Frontal cortex (tissue), 4 donors: Measurements from ENCODE around the gene FRMD4B. TPM values are rescaled to one million over a fixed set of nuclear protein-coding genes. Genes with fewer than 3 reads are reported as not detected.
"Not testable (repeated sequence)": the region's sequence is repeated elsewhere in the genome, so short reads cannot be mapped to it uniquely, and the experiment has no call there.

Source experiments
- DNase-seq, 2 donors: peaks; one replicate each; pipeline ENCODE4 v3.0.0; 2012; ENCODE audit warnings: low spot score in 2 of 2
- FAIRE-seq: peaks from 2 replicates; lab custom pipeline; 2012; peaks lifted over from hg19 to GRCh38; lab: Jason Lieb, UNC
- total RNA-seq: library from RNA; depleted of rRNA; stranded (reverse); fragments of >200 nt; gene quantifications from one replicate; pipeline ENCODE4 v1.2.3, GENCODE V29; 2014
- donor health status: control.
- donor health status: control.
- donor health status: control.

FRMD4B gene
- total RNA-seq, 1 donor from 2014 or later, result 72.2 TPM

DNA sequence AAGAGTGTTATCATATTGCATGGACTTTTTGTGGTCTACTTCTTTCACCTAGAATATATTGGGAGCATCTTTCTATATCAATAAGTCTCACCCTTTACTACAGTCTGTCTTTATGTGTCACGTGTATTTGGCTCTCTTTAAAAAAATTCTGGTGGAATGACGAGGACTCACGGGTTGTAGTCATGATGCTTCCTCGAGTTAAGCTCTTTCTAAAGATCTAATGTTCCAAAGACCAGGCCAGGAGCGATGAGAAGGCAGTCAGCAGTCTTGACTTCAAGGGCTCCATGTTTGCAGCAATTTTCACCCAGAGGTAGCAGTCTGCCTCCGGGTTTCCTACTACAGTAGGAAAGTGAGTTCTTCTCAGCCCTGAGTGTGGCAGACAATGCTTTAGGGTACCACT is 88.9 kb downstream of the FRMD4B start:
- no peak for FAIRE-seq

GRCh38 chr3:69294014-69294766 is 91.7 kb downstream of the FRMD4B start:
- peak in 1 of 2 donors; percentile 24 for DNase-seq
- FAIRE-seq, result no peak

More for the DNA sequence above, 88.9 kb downstream of the FRMD4B start:
- DNase-seq, result no peak

DNA sequence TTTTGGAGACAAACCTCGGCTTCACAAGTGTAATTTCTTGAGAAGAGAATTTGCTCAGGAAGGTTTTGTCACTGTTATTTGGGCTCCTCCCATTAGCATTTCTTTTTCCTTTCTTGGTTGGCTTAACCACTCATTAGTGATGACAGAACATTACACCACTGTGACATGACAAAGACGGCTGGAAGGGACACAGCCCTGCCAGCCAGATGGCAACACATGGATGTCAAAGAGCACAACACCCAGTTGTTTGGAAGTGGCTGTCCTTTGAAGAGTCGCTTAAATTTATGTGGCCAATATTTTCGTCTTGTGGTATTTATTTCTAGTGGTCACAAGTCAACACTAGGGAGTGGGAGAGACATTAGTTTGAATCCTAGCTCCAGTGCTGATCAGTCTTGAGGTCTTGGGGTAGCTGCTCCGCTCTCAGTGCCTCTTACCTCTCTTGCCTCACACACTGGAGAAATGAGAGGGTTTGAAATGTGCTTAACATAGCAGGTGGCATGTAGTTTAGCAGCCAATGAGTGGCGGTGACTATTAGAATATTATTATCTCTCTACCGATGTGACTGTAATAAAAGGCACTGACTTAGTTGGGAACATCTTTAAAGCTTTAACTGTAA is 92.8 kb downstream of the FRMD4B start:
- DNase-seq (no peak), FAIRE-seq (no peak)

DNA sequence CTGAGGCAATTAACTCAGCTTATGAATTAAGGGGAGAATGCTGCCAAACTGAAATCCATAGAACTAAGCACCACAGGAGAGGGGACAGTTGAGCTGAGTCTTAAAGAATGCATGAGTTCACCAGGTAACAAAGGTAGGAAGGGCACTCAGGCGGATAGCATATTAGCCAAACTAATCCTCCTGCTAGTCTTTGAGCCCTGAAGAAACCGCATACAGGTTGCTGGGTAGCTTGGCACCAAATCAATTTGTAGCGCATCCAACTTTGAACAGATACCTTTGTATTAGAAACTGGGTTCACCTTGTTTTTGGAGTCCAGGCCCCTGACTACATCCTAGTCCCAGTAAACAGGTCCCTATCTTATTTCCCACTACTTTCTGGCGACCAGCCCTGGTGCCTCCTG is 93.7 kb downstream of the FRMD4B start:
- FAIRE-seq, result no peak
- DNase-seq, result no peak

GRCh38 chr3:69290430-69290829 is 95.5 kb downstream of the FRMD4B start:
- FAIRE-seq (no peak), DNase-seq (no peak)

- DNase-seq, result no peak
- no peak for FAIRE-seq
These were observed 95.9 kb downstream of the FRMD4B start for GRCh38 chr3:69290006-69290405.

DNA sequence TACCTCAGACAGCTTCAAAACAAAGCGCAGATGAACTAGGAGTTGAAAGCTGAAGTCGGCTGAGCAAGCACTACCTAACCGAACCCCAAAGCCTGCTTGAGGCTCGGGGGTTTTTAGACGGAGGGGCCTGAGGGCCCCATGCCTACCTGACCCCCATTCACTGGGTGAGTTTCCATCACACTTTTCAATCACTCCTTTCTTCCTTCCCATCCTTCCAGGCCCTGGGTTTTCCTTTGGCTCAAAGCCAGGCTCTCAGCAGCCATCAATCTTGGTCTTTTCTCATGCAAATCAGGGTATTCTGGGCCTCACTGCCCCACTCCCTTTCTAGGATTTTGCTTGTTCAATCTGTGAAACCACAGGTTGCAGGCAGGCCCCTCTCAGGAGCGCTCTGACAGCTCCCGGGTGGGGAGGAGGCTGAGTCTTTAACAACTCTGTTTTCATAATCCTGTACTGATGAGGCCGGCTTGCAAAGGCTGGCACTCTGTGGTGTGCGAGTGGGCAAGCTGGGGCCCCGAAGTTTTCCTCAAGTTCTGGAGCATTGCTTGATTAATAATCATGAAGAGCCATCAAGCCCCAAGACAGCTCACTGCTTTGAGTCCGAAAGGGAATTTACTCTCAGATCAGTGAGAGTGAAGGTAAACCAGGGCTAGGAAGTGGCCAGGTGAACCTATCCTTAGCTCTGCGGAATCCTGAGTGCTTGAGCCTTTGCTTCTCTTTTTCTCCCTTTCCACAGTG is 97.6 kb downstream of the FRMD4B start:
- FAIRE-seq, result no peak
- DNase-seq, result no peak

GRCh38 chr3:69283913-69284611 is 101.8 kb downstream of the FRMD4B start:
- DNase-seq, result no peak
- FAIRE-seq, result no peak

DNA sequence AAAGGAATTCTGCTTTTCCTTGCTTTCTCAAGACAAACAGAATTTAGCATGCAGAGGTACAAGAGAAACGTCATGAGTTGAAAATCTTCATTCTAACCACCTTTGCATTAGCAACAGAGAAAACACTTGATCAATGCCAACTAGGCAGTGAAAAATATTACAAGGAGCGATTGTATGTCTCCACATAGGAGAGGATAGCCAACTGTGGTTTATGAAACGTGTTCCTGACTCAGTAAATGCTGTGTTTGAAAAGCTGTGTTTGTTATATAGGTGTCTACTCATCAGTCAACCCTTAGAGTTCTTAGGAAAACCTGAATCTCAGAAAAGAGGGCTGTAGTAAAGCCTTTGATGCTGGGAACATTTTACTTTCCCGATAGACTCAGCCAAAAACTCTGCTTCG is 102.4 kb downstream of the FRMD4B start:
- FAIRE-seq, result no peak

DNA sequence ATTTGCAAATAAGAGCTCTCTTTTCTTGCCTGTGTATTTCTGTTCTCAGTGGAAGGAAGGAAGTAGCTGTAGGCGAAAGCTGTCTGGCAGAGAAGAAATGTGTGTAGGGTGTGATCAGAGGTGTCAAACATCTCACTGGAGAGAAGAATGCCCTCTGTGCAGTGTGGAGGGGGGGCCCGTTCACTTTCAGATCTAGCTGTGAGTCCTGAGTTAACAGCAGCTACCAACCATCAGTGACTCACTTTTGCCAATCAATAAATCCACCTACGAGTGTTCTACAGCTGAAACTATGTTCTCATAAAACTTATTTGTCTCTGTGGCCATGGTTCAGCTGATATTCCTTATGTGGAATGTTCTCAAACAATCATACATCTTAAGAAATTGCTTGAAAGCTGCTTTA is 103.7 kb downstream of the FRMD4B start:
- DNase-seq, result no peak
- FAIRE-seq, result no peak

More for the DNA sequence above, 102.4 kb downstream of the FRMD4B start:
- no peak for DNase-seq

GRCh38 chr3:69277403-69277802 is 108.5 kb downstream of the FRMD4B start:
- not testable (repeated sequence) for FAIRE-seq, DNase-seq

DNA sequence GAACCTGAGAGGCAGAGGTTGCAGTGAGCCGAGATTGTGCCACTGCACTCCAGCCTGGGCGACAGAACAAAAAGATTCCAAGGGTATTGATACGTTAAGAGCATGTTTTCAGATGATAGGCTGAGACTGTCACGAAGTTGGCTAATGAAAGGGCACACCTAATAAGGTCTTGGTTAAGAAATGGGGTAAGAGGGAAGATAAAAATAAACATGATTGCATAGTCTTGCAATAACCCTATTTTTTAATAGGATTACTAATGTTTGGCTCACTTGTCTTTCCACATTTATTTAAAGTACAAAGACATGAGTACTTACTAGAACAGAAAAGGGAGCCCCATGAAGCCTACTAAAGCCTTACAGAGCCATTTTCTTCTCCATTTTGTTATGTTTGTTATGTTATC is 109.0 kb downstream of the FRMD4B start:
- FAIRE-seq, result no peak
- no peak for DNase-seq

GRCh38 chr3:69276191-69276590 is 109.7 kb downstream of the FRMD4B start:
- not testable (repeated sequence) for FAIRE-seq

DNA sequence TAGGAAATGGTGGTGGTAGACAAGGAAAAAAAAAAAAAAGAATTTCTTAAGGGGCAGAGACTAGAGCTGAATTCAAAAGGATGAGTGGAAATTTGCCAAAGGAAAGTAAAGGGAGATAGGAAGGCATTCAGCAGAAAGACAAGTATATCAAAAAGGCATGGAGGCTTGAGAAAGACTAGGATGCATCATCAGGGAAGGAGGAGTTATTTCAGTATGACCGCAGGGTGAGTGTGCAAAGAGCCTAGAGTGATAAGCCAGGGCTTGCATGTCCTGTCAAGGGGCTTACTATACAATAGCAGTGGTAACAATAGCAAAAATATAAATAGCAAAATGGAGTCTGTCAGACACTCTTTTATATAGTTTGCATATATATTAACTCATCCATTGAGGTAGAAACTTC is 112.0 kb downstream of the FRMD4B start:
- DNase-seq (no peak), FAIRE-seq (no peak)

More at GRCh38 chr3:69276191-69276590, 109.7 kb downstream of the FRMD4B start:
- not testable (repeated sequence) for DNase-seq

DNA sequence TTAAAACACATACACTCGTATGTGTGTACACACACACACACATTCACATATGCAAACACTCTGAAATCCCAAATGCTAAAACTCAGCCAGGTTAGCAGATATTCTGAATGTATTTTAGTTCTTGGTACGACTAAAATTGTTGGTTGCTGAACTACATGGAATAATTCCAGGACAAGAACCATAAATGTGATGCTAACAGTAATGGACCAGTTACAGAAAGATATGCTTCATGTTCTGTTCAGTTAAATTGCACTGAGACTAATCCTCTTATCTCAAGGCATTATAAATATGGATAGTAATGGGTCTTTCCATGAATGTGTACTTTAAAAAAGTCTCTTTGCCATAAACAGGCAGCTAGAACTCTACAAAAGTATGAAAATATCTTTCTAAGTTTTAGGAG is 113.3 kb downstream of the FRMD4B start:
- no peak for FAIRE-seq
- no peak for DNase-seq

GRCh38 chr3:69271098-69271497 is 114.8 kb downstream of the FRMD4B start:
- no peak for FAIRE-seq

GRCh38 chr3:69266585-69266984 is 119.3 kb downstream of the FRMD4B start:
- no peak for DNase-seq
- FAIRE-seq, result no peak

More at GRCh38 chr3:69271098-69271497, 114.8 kb downstream of the FRMD4B start:
- DNase-seq, result no peak

- not testable (repeated sequence) for FAIRE-seq, DNase-seq
These were observed 119.8 kb downstream of the FRMD4B start for GRCh38 chr3:69266071-69266470.

GRCh38 chr3:69260843-69261405 is 125.0 kb downstream of the FRMD4B start:
- not testable (repeated sequence) for DNase-seq, FAIRE-seq
